GM12878 (cell line): Measurements from ENCODE around the gene ZNF107. TPM values are rescaled to one million over a fixed set of nuclear protein-coding genes. Genes with fewer than 3 reads are reported as not detected.
"Not testable (repeated sequence)": the region's sequence is repeated elsewhere in the genome, so short reads cannot be mapped to it uniquely, and the experiment has no call there.

ENCODE experiments used
- ATAC-seq: fragments of 200-7000 bp; cut with Tn5 transposase; 3 replicates; pipeline ENCODE4 v1.9.1; 2020; ENCODE audit warnings: mild to moderate bottlenecking, moderate library complexity
- BruUV-seq: library from RNA; stranded (reverse); fragments of 400-500 nt; replicated peaks from 2 replicates; lab custom pipeline; 2021; lab: Mats Ljungman, UMichigan
- CTCF ChIA-PET: fragments of 300-600 bp; sonication (Branson Sonifier 250); formaldehyde crosslinking; extraction: SDS; loops from one replicate; lab custom pipeline; 2021; ENCODE audit warnings: inconsistent platforms; lab: Yijun Ruan, JAX
- POLR2A ChIA-PET: fragments of 350-600 bp; formaldehyde crosslinking; extraction: SDS; loops from one replicate; lab custom pipeline; 2021; ENCODE audit warnings: inconsistent platforms; lab: Charles Lee
- RAD21 ChIA-PET: fragments of 300-600 bp; sonication (Branson Sonifier 250); formaldehyde crosslinking; loops from one replicate; lab custom pipeline; 2023; ENCODE audit warnings: antibody characterized with exemption; ENCODE audit not compliant: unreplicated experiment; lab: Charles Lee
- SMC1A ChIA-PET: fragments of 300-600 bp; sonication (Branson Sonifier 250); formaldehyde crosslinking; loops from one replicate; lab custom pipeline; 2023; ENCODE audit not compliant: unreplicated experiment, uncharacterized antibody; lab: Charles Lee
- DNase-seq: peaks from one replicate; pipeline ENCODE4 v3.0.0-alpha.2; 2011; ENCODE audit warnings: low read depth, low spot score
- FAIRE-seq: peaks from 3 replicates; lab custom pipeline; 2011; peaks lifted over from hg19 to GRCh38; lab: Jason Lieb, UNC
- H2AFZ ChIP-seq: 2 replicates; pipeline ENCODE4 v1.6.0; 2011; ENCODE audit warnings: low read depth, low read length, control low read depth; ENCODE audit not compliant: control insufficient read depth
- H3K27ac ChIP-seq: 2 replicates; pipeline ENCODE4 v1.5.1; 2011; ENCODE audit warnings: control low read depth; ENCODE audit not compliant: control insufficient read depth, insufficient read depth
- H3K27me3 ChIP-seq, 2 experiments: replicated peaks in 1 of 2; 2 replicates each; pipeline versions ENCODE4 v1.6.0 to v1.6.1; 2011; ENCODE audit warnings: low read length in 1 of 2; ENCODE audit not compliant: control insufficient read depth in 2 of 2, insufficient read depth in 2 of 2
- H3K36me3 ChIP-seq, 2 experiments: 2 replicates each; pipeline ENCODE4 v1.5.1; 2011; ENCODE audit warnings: low read length in 1 of 2; ENCODE audit not compliant: control insufficient read depth in 2 of 2, insufficient read depth in 2 of 2
- H3K4me1 ChIP-seq: 2 replicates; pipeline ENCODE4 v1.6.1; 2011; ENCODE audit warnings: mild to moderate bottlenecking, low read length, moderate library complexity, mixed read lengths; ENCODE audit not compliant: control insufficient read depth, insufficient read depth
- H3K4me2 ChIP-seq: 2 replicates; pipeline ENCODE4 v1.6.0; 2011; ENCODE audit warnings: control low read depth; ENCODE audit not compliant: control insufficient read depth, insufficient read depth
- H3K4me3 ChIP-seq: fragments of 200-600 bp; sonication (generic); 2 replicates; pipeline ENCODE4 v1.5.1; 2016
- H3K79me2 ChIP-seq: 2 replicates; pipeline ENCODE4 v1.6.0; 2011; ENCODE audit warnings: low read length; ENCODE audit not compliant: control insufficient read depth, insufficient read depth
- H3K9ac ChIP-seq: 2 replicates; pipeline ENCODE4 v1.8.0; 2011; ENCODE audit warnings: low read length, control low read depth, mixed read lengths; ENCODE audit not compliant: control insufficient read depth, insufficient read depth
- H3K9me3 ChIP-seq: replicated peaks from 3 replicates; pipeline ENCODE4 v1.5.1; 2011; ENCODE audit warnings: mild to moderate bottlenecking, low read length; ENCODE audit not compliant: control insufficient read depth, insufficient read depth
- H4K20me1 ChIP-seq: 2 replicates; pipeline ENCODE4 v1.6.0; 2011; ENCODE audit not compliant: control insufficient read depth, insufficient read depth
- HDAC2 ChIP-seq: fragments of 200-600 bp; sonication (generic); IDR thresholded peaks from 2 replicates; pipeline ENCODE4 v1.6.1; 2017
- POLR2AphosphoS5 ChIP-seq: IDR thresholded peaks from 2 replicates; pipeline ENCODE4 v1.6.1; 2011; ENCODE audit warnings: mild to moderate bottlenecking, low read length, inconsistent platforms
- WGBS: methylation state at CpG from one replicate; pipeline ENCODE4 v1.1.6; 2016; ENCODE audit warnings: low lambda C conversion rate; ENCODE audit not compliant: insufficient replicate concordance, insufficient coverage; ENCODE audit errors: missing lambda C conversion rate; 5-methylcytosine and 5-hydroxymethylcytosine counted together
- in situ Hi-C: fragments of 300-500 bp; cut with MboI; formaldehyde crosslinking; loops from 9 replicates; pipeline ENCODE4 v1.14.3; 2018; ENCODE audit warnings: mixed read lengths
- intact Hi-C: fragments of 100-400 bp; cut with micrococcal nuclease; formaldehyde crosslinking; loops from one replicate; pipeline ENCODE4 v1.14.2; 2022; ENCODE audit not compliant: unreplicated experiment
- polyA plus RNA-seq, 11 experiments: library from polyadenylated mRNA; depleted of rRNA in 4 of 11; unstranded in 6 of 11; stranded (reverse) in 5 of 11; fragments of >200 nt; fragmentation: Nextera tagmentation in 4 of 11; fragmentation: Illumina TruSeq in 1 of 11; extraction: Ambion mirVana in 4 of 11; extraction: Trizol in 1 of 11; gene quantifications; 1 replicate in 1 of 11; 2 replicates in 10 of 11; pipeline versions ENCODE4 v1.2.1 to v1.2.3, GENCODE V29; 2011 to 2016; ENCODE audit warnings: inconsistent platforms in 2 of 11, missing spikeins in 2 of 11, low read depth in 1 of 11
- total RNA-seq, 4 experiments: library from RNA; depleted of rRNA in 3 of 4; stranded (reverse); fragments of >200 nt in 3 of 4; fragmentation: Illumina TruSeq in 1 of 4; extraction: Trizol in 1 of 4; gene quantifications; 2 replicates each; pipeline versions ENCODE4 v1.2.1 to v1.2.3, GENCODE V29; 2013 to 2021
- TF ChIP-seq, protein P1 (sequence below): IDR thresholded peaks from 2 replicates; pipeline ENCODE4 v1.6.1; 2011; ENCODE audit warnings: borderline replicate concordance, low read depth, mild to moderate bottlenecking, moderate library complexity, mixed read lengths, low read length; ENCODE audit not compliant: insufficient read depth; ENCODE audit errors: extremely low read length

The ZNF107 gene
- total and polyA plus RNA-seq, 10 of the 15 experiments (the other 5 are each of a cell fraction or from before 2014, with no cell fraction given): 3.2 to 23.3 (median 13.7) TPM

GRCh38 chr7:64736575-64736974 is 70.6 kb downstream of the ZNF107 start:
- BruUV-seq: no TSS peak
- no peaks in the 10 kb centered on the region for H3K36me3 ChIP-seq
- WGBS: 85% methylated on average over 20 of the region's 20 CpGs
- intact Hi-C loops (no loop called here), in situ Hi-C loops (no loop called here)
- ChIA-PET POLR2A (no interaction called here), RAD21 (no interaction called here), SMC1A (no interaction called here), CTCF (no interaction called here)
- H2AFZ ChIP-seq: no peak overlapping the region
- H3K9ac ChIP-seq: no peak overlapping the region
- ATAC-seq (no peak), DNase-seq (no peak), FAIRE-seq (no peak)
- no peak overlapping the region for H3K4me2 ChIP-seq
- no peaks in the 10 kb centered on the region for H3K4me1 ChIP-seq
- no peaks in the 10 kb centered on the region for H3K27me3 ChIP-seq
- H4K20me1 ChIP-seq: no peaks in the 10 kb centered on the region
- no peaks in the 10 kb centered on the region for H3K79me2 ChIP-seq
- TF ChIP-seq POLR2AphosphoS5 (no peak), HDAC2 (no peak)
- TF ChIP-seq, protein P1, sequence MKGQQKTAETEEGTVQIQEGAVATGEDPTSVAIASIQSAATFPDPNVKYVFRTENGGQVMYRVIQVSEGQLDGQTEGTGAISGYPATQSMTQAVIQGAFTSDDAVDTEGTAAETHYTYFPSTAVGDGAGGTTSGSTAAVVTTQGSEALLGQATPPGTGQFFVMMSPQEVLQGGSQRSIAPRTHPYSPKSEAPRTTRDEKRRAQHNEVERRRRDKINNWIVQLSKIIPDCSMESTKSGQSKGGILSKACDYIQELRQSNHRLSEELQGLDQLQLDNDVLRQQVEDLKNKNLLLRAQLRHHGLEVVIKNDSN: no peak
- H3K27ac ChIP-seq: no peak overlapping the region
- no peak overlapping the region for H3K4me3 ChIP-seq
- no peaks in the 10 kb centered on the region for H3K9me3 ChIP-seq

GRCh38 chr7:64738403-64738802 is 72.5 kb downstream of the ZNF107 start:
- RAD21 ChIA-PET, H3K27me3 ChIP-seq, FAIRE-seq, DNase-seq, H3K36me3 ChIP-seq, H3K9ac ChIP-seq, H3K9me3 ChIP-seq, intact Hi-C loops, CTCF ChIA-PET, SMC1A ChIA-PET, BruUV-seq, H4K20me1 ChIP-seq, H3K4me1 ChIP-seq, H3K27ac ChIP-seq, H3K4me2 ChIP-seq, H2AFZ ChIP-seq, POLR2A ChIA-PET, H3K4me3 ChIP-seq, in situ Hi-C loops, H3K79me2 ChIP-seq, ATAC-seq: not testable (repeated sequence)
- 80% methylated on average over 4 of the region's 29 CpGs for WGBS

DNA sequence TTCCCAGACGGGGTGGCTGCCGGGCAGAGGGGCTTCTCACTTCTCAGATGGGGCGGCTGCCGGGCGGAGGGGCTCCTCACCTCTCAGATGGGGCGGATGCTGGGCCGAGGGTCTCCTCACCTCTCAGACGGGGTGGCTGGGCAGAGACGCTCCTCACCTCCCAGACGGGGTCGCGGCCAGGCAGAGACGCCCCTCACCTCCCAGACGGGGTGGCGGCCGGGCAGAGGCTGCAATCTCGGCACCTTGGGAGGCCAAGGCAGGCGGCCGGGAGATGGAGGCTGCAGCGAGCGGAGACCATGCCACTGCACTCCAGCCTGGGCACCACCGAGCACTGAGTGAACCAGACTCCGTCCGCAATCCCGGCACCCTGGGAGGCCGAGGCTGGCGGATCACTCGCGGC is 73.0 kb downstream of the ZNF107 start:
- H3K79me2 ChIP-seq, H3K36me3 ChIP-seq, H2AFZ ChIP-seq, H3K9ac ChIP-seq, FAIRE-seq, intact Hi-C loops, H3K9me3 ChIP-seq, in situ Hi-C loops, SMC1A ChIA-PET, CTCF ChIA-PET, H3K4me2 ChIP-seq, BruUV-seq, ATAC-seq, POLR2A ChIA-PET, H3K4me3 ChIP-seq, H3K27ac ChIP-seq, H3K4me1 ChIP-seq, RAD21 ChIA-PET, H3K27me3 ChIP-seq, DNase-seq, H4K20me1 ChIP-seq: not testable (repeated sequence)
- 79% methylated on average over 24 of the region's 29 CpGs for WGBS
